Measurements from ENCODE around the gene POP4. TPM values are rescaled to one million over a fixed set of nuclear protein-coding genes. Genes with fewer than 3 reads are reported as not detected.

Gene POP4
- total and polyA plus RNA-seq, 2 donors (not counting 3 experiments of a cell fraction or from before 2014, with no cell fraction given) = 56.2 to 64.4 TPM

DNA sequence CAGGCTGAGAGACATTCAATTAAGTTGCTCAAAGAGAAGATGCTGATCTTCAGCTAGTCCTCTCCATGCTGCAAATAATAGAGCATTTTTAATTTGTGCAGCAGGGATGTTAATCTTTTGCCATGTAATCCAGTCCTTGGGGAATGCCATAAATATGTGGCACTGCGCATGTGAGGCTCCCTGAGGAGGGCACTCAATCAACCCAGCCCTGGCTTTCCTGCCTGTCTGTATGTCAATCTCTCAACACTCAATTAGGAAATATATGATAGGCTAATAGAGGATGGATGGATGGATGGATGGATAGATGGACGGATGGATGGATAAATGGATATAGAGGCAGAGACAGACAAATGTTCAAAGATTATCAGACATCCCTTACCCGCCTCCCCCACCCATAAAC, 31.6 kb upstream of the POP4 start:
- TF ChIP-seq GATA2 (IDR thresholded peaks at IDR 0.05; ENCODE audit: insufficient read depth, insufficient read length, low read depth, low read length) = no peak
- dilution Hi-C loops (cut with MboI; ENCODE audit: extremely low pct_ligation_motif_present, low sequenced_read_pairs) = no loop called here
- intact Hi-C loops (cut with micrococcal nuclease) = no loop called here
- Histone ChIP-seq H3K9me3 (replicated peaks; ENCODE audit: control insufficient read depth, insufficient read depth, low read length) (no peaks in the 10 kb centered on the region), H3K9me1 (replicated peaks; ENCODE audit: control insufficient read depth, extremely low read depth, insufficient read depth, low read length) (no peaks in the 10 kb centered on the region), H3K9ac (replicated peaks; ENCODE audit: extremely low read depth, insufficient read depth, low read length) (no peak overlapping the region), H3K36me3 (ENCODE audit: control insufficient read depth in 2 of 2, extremely low read depth in 1 of 2, insufficient read depth in 2 of 2, low read length in 2 of 2) (no peaks in the 10 kb centered on the region), H3K4me1 (ENCODE audit: control insufficient read depth, extremely low read depth, insufficient read depth, low read length) (no peaks in the 10 kb centered on the region), H2AFZ (ENCODE audit: low read depth, low read length) (no peak overlapping the region), H3K27me3 (ENCODE audit: control insufficient read depth in 2 of 2, insufficient read depth in 2 of 2, low read length in 2 of 2) (no peaks in the 10 kb centered on the region), H3K4me3 (replicated peaks in 1 of 3; ENCODE audit: insufficient read depth in 1 of 3, low read depth in 1 of 3, low read length in 3 of 3) (no peak overlapping the region), H3K27ac (ENCODE audit: insufficient read depth, low read depth, low read length) (no peak overlapping the region), H4K20me1 (replicated peaks; ENCODE audit: control insufficient read depth, extremely low read depth, insufficient read depth, low read length) (no peaks in the 10 kb centered on the region), H3K79me2 (ENCODE audit: control insufficient read depth, insufficient read depth, low read length) (no peaks in the 10 kb centered on the region), H3K4me2 (ENCODE audit: insufficient read depth, low read length) (no peak overlapping the region)
- ChIA-PET CTCF (no interaction called here), POLR2A (no interaction called here)
- BruUV-seq (replicated peaks) = no TSS peak
- DNase-seq (ENCODE audit: low read depth, low spot score) (no peak), FAIRE-seq (no peak)

DNA sequence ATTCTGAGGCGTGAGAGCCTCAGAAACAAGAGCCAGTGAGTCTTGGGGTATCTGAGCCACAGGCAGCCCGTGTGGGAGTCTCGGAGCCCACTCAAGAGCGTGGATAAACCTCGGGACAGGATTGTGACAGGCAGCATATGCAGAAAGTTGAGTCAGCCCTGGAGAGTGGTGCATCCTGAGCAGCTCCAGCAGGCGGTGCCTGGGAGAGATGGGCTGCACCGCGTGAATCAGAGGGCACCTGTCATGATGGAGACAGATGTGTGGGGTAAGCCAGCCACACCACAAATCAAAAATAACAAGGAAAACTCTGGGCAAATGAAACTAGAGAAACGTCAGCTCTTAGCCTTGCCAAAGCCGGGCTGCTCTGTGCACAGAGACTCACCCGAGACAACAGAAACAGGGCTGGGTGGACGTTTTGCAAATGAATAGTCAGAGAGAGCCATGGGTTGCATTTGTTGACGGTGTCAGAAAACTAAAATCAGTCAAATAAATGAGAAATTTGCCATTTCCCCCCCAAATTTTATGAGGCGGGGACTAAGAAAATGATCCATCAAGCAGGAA, 30.0 kb upstream of the POP4 start:
- no peaks in the 10 kb centered on the region for H4K20me1 ChIP-seq (replicated peaks; ENCODE audit: control insufficient read depth, extremely low read depth, insufficient read depth, low read length)
- H2AFZ ChIP-seq (ENCODE audit: low read depth, low read length) = no peak overlapping the region
- H3K79me2 ChIP-seq (ENCODE audit: control insufficient read depth, insufficient read depth, low read length) = no peaks in the 10 kb centered on the region
- H3K4me3 ChIP-seq (replicated peaks in 1 of 3; ENCODE audit: insufficient read depth in 1 of 3, low read depth in 1 of 3, low read length in 3 of 3) = no peak overlapping the region
- no peak for FAIRE-seq
- ChIA-PET CTCF (no interaction called here), POLR2A (no interaction called here)
- intact Hi-C loops (cut with micrococcal nuclease) = no loop called here
- no TSS peak for BruUV-seq (replicated peaks)
- H3K36me3 ChIP-seq (ENCODE audit: control insufficient read depth in 2 of 2, extremely low read depth in 1 of 2, insufficient read depth in 2 of 2, low read length in 2 of 2) = no peaks in the 10 kb centered on the region
- H3K9ac ChIP-seq (replicated peaks; ENCODE audit: extremely low read depth, insufficient read depth, low read length) = no peak overlapping the region
- TF ChIP-seq, protein P1, sequence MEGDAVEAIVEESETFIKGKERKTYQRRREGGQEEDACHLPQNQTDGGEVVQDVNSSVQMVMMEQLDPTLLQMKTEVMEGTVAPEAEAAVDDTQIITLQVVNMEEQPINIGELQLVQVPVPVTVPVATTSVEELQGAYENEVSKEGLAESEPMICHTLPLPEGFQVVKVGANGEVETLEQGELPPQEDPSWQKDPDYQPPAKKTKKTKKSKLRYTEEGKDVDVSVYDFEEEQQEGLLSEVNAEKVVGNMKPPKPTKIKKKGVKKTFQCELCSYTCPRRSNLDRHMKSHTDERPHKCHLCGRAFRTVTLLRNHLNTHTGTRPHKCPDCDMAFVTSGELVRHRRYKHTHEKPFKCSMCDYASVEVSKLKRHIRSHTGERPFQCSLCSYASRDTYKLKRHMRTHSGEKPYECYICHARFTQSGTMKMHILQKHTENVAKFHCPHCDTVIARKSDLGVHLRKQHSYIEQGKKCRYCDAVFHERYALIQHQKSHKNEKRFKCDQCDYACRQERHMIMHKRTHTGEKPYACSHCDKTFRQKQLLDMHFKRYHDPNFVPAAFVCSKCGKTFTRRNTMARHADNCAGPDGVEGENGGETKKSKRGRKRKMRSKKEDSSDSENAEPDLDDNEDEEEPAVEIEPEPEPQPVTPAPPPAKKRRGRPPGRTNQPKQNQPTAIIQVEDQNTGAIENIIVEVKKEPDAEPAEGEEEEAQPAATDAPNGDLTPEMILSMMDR (IDR thresholded peaks at IDR 0.05; ENCODE audit: extremely low read depth in 1 of 2, insufficient read depth in 1 of 2, low read depth in 1 of 2, low read length in 2 of 2) = no peak
- TF ChIP-seq MYC (IDR thresholded peaks at IDR 0.05; ENCODE audit: low read depth, low read length) = no peak
- TF ChIP-seq POLR2AphosphoS5 (IDR thresholded peaks at IDR 0.05; ENCODE audit: insufficient read depth, low read depth, low read length) = no peak
- H3K27ac ChIP-seq (ENCODE audit: insufficient read depth, low read depth, low read length) = no peak overlapping the region
- H3K4me2 ChIP-seq (ENCODE audit: insufficient read depth, low read length) = no peak overlapping the region
- DNase-seq (ENCODE audit: low read depth, low spot score) = no peak
- no peaks in the 10 kb centered on the region for H3K4me1 ChIP-seq (ENCODE audit: control insufficient read depth, extremely low read depth, insufficient read depth, low read length)
- H3K27me3 ChIP-seq (ENCODE audit: control insufficient read depth in 2 of 2, insufficient read depth in 2 of 2, low read length in 2 of 2) = no peaks in the 10 kb centered on the region
- dilution Hi-C loops (cut with MboI; ENCODE audit: extremely low pct_ligation_motif_present, low sequenced_read_pairs) = no loop called here
- no peaks in the 10 kb centered on the region for H3K9me3 ChIP-seq (replicated peaks; ENCODE audit: control insufficient read depth, insufficient read depth, low read length)
- no peaks in the 10 kb centered on the region for H3K9me1 ChIP-seq (replicated peaks; ENCODE audit: control insufficient read depth, extremely low read depth, insufficient read depth, low read length)
